Cortex of kidney (tissue), 1 donor: ENCODE data around the gene NCKAP5.
"Not testable (repeated sequence)": the region's sequence is repeated elsewhere in the genome, so short reads cannot be mapped to it uniquely, and the experiment has no call there.

Experiments used
- DNase-seq: peaks from one replicate; lab custom pipeline; 2025; lab: John Stamatoyannopoulos, UW

NCKAP5 gene

DNA sequence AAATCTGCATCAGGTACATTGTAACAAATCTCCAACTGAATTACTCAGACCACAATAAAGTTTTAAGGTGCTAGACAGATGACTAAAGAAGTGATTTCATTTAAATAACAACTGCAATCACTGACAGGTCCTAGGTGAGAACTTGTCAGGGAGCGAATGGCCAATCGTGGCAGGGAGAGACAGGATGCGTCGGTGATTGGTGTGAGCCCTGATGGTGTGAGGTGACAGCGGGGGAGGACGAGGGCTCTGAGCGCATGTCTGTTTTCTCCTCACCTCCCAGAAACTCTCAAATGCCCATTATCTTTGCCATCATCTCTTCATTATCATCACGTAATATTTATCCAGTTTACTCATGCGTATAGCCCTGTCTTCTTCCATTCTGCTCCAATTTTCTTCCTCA, 690.3 kb downstream of the NCKAP5 start:
- no peak for DNase-seq

GRCh38 chr2:132876745-132877391, 691.4 kb downstream of the NCKAP5 start:
- DNase-seq: no peak

GRCh38 chr2:132875193-132875592, 693.1 kb downstream of the NCKAP5 start:
- DNase-seq: no peak

DNA sequence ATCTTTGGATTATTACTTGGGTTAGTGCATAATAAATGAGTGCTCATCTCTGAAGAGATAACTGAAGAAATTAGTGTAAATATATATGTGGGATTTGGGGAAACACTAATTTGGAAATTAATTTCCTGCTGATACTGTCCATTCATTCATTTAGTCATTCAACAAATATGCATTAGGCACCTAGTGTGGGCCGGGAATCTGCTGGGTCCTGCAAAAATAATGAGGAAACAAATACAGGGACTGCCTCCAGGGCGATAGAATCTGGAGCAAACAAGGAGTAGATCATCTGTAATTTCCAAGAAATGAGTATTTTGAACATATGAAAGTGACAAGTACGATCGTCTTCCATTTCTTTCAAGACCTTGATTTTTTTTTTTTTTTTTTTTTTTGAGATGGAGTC, 694.5 kb downstream of the NCKAP5 start:
- DNase-seq: no peak

DNA sequence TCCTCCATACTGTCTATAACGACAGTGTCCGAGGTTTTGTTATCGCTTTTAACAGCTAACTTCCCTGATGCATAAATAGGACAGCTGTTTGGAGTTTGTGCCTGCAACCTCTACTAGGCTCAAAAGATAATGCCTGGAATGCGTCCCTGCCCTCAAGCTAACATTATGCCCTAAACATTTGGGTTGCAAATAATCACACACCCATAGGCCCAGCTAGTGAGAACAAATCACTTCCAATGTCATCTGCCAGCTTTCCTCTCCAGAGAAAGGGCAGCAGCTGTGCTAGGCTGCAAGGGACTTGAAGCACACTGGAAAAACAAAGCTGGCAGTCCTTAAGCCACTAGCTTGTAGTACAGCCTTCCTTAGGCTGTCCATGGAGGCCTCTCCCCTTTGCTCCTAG, 696.4 kb downstream of the NCKAP5 start:
- no peak for DNase-seq

DNA sequence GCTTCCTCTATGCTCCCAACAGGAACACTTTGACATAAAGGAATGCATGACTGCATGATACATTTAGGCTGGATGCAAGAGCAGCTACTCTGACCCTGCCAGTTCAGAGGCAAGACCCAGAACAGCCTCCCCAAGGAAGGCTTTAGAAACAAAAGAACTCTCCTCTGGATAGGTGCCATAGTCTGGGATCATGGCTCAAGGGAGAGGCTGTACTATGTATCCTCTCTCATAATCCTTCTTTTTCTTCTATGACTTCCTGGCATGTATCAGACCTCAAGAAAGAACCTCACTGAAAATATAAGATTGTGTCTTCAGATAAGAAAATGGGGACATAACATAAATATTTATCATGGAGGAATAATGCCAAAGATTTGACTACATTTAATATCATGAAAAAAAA, 704.3 kb downstream of the NCKAP5 start:
- DNase-seq: no peak

GRCh38 chr2:132860220-132860619, 708.0 kb downstream of the NCKAP5 start:
- no peak for DNase-seq

DNA sequence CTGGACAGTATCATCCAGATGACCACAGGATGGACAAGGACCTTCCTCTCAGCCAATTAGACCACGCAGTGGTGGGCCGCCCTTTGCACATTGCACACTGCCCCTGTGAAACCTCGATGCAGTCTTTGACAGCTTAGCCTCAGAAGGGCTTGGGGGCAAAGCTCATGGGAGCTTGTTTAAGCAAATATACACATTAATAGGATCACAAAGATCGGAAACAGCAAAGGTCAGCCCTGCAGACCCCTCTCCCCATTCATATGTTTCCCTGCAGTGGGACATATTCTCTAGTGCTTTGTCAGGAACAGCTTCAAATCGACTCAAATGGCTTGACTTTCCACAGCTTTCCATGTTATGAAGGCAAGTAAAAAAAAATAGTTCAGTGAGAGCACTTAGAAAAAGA, 708.7 kb downstream of the NCKAP5 start:
- no peak for DNase-seq

DNA sequence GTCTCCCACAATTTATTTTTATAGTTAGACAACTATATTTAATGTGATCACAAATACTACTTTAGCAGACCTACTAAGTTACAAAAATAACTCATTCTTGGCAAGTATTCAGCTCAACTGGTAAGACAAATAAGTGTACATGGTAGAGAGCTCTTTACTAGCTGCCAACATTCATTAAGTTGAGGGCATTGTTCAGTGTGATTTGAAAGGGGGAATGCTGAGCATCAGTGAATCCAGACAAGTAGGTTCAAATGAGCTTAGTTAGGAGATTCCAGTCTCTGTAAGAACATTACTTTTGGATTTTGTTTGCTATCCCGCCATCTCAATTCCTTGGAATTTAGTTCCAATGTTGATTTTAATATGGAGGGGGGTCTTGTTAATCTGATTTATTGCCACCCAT, 710.9 kb downstream of the NCKAP5 start:
- no peak for DNase-seq

DNA sequence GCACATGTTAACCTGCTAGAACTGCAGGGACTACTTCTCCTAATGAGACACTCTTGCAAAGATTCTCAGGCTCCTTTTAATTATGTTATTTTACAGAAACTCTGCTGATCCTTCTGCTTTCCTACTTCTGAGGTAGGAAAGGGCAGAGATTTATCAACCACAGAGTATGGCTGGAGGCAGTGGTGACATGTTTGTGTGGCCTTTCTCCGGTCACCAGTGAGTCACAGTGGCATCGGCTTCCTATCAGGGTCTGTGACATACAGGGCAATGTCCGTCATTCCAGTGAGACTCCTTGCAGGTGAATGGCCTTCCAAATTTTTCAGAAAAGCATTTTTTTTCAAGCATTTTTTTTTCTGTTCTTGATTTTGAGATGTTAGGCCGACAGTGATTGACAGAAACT, 717.6 kb downstream of the NCKAP5 start:
- no peak for DNase-seq

GRCh38 chr2:132849118-132849517, 719.1 kb downstream of the NCKAP5 start:
- no peak for DNase-seq

DNA sequence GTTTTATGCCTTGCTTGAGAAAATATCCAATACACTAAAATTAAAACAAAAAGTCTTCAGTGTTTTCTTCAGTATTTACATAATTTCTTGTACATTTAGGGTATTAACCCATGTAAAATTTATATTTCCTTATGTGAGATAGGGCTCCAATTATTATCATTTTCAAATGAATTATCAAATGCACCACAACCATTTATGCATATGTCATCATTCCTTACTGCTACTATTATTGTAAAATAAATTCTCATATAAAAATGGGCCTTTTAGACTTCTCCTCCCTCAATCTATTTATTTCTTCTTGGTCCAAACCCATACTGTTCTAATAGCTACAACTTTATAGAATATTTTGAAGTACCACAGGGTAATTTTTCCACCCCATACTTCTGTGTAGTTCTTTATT, 722.9 kb downstream of the NCKAP5 start:
- no peak for DNase-seq

DNA sequence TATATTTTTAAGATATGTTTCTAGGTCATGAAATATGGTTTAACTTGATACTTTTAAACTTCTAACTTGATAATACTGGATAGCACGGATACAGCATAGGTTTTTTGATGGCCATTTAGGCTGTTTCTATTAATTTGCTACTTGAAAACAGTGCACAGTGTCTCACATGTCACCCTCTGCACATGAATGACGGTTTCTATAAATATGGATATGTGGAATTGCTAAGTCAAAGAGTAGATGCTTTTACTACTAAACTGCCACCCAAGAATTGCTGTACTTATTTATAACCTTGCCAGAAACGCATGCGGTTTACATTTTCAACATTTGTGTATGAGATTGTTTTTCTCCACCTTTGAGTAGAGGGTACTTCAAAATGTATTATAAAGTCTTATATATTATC, 723.7 kb downstream of the NCKAP5 start:
- DNase-seq: no peak

- DNase-seq: no peak
Observed at GRCh38 chr2:132837769-132838168, 730.5 kb downstream of the NCKAP5 start.

GRCh38 chr2:132830321-132830827, 737.9 kb downstream of the NCKAP5 start:
- no peak for DNase-seq

GRCh38 chr2:132825601-132826000, 742.7 kb downstream of the NCKAP5 start:
- DNase-seq: no peak

DNA sequence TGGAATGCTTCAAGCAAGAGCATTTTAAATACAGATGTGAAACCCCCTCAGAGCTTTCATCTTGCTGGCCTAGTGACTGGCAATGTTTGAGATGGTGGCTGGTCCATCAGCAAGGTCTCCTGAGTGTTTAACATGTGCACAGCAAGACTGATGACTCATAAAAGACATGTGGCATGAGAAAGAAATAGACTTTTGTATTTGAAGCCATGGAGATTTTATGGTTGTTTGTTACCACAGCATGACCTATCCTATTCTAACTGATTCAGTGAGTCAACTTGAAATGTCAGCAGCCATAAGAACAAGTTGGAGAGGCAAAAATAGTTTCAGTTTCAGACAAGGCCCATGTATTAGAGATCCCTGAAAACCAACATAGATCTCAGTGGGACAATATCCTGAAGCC, 743.5 kb downstream of the NCKAP5 start:
- DNase-seq: no peak

DNA sequence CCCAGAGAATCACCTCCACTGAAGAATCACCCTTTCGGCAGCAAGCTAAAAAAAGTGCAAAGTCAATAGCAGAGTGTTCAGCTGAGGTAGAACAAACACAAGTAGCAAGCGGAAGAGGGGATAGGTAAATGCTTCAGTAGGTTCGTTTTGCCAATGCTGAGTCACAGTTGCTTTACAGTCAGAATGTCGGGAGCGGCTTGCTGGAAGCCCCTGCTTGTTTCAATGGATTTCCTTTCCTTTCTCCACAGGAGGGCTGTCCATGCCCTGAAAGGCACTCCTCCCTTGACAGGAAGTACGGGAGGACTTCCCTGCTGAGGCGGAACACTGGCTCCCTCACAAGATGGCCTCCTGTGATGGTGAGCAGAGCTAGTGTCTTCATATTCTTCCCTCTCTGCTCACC, 752.0 kb downstream of the NCKAP5 start:
- DNase-seq: no peak

GRCh38 chr2:132815516-132815915, 752.7 kb downstream of the NCKAP5 start:
- no peak for DNase-seq

DNA sequence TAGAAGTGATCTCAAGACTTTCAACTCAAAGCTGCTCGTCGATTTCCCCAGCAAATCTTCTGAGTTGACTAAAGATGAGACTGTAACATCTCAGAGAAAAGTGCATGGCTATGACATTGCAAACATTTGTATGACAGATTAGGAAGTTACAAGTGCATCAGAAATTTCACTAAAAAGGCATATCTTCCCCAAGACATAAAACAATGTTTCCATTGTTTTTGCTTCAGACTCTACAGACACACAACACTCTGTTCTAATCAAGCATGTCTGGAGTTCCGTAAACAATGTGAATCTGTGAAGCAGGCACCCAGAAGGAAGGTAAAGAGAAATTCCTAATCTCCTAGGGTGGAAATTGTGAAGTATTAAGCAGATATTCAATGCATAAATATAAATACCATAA, 753.6 kb downstream of the NCKAP5 start:
- DNase-seq: no peak

DNA sequence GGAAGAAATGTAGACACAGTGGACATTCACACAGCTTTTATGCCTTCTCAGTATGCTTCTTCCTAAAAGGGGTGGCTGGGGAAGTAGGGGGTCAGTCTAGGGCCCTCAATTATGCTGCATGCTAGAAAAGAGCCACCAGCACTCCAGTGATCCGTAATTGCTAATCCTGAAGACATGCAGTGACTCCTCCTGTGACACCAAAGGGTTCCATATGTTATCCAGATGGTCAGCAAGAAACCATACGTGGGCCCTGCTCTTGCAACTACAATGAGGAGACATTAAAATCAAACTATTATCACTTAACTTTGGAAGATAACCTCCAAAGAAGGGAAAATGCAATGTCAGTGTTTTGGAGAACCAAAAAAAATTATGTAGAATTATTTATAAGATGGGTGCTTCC, 754.8 kb downstream of the NCKAP5 start:
- no peak for DNase-seq

GRCh38 chr2:132811148-132811915, 756.9 kb downstream of the NCKAP5 start:
- DNase-seq: no peak

DNA sequence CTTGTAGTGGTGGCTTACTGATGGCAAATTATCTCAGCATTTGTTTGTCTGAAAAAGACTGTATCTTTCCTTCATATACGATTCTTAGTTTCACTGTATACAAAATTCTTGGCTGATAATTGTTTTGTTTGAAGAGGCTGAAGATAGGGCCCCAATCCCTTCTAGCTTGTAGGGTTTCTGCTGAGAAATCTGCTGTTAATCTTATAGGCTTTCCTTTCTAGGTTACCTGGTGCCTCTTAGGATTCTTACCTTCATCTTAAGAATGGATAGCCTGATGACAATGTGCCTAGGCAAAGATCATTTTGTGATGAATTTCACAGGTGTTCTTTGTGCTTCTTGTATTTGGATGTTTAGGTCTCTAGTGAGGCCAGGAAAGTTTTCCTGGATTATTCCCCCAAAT, 758.3 kb downstream of the NCKAP5 start:
- not testable (repeated sequence) for DNase-seq

DNA sequence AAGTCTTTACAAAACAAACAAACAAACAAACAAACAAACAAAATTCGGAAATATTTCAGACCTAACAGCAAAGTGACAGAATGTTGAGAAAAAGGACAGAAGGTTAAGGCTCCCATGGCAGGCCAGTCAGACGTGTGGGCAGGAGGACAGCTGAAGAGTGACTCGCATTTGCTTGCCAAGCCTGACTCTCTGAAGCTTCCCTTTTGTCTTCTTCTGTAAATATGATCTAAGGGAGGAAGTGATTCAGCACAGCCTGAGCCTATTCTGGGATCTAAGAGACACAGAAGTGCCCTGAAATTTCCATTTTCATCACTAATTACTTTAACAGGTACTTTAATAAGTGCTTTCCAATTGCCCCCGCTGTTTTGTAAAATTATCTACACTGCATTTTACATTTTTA, 764.2 kb downstream of the NCKAP5 start:
- DNase-seq: no peak
